SH-SY5Y (cell line): ENCODE results near the gene ADAM15.

Experiments
- GATA2 ChIP-seq: IDR thresholded peaks from 2 replicates; pipeline ENCODE4 v1.6.1; 2011; ENCODE audit warnings: mild to moderate bottlenecking, low read depth, low read length
- GATA3 ChIP-seq: IDR thresholded peaks from 2 replicates; pipeline ENCODE4 v1.6.1; 2011; ENCODE audit warnings: low read depth, mild to moderate bottlenecking, low read length, moderate library complexity

- no peak for TF ChIP-seq GATA3
- TF ChIP-seq GATA2, result no peak
Measured at GRCh38 chr1:155022927-155023236, 28.2 kb upstream of the ADAM15 start.
